ENCODE results near the gene CYP21A2.
"Not testable (repeated sequence)": the region's sequence is repeated elsewhere in the genome, so short reads cannot be mapped to it uniquely, and the experiment has no call there.

Gene CYP21A2

GRCh38 chr6:32056254-32056653 lies 18.0 kb downstream of the CYP21A2 start:
- no peak for DNase-seq

- no peak for DNase-seq
Measured at GRCh38 chr6:32057966-32058365, 19.8 kb downstream of the CYP21A2 start.

- no peak for DNase-seq
Measured at GRCh38 chr6:32058511-32058963, 20.3 kb downstream of the CYP21A2 start.

GRCh38 chr6:32060966-32061655 lies 22.9 kb downstream of the CYP21A2 start:
- no peak for DNase-seq

- no peak for DNase-seq
Measured at GRCh38 chr6:32064706-32065105, 26.5 kb downstream of the CYP21A2 start.

- not testable (repeated sequence) for DNase-seq
Measured at GRCh38 chr6:32067521-32067920, 29.3 kb downstream of the CYP21A2 start.

GRCh38 chr6:32068315-32068714 lies 30.1 kb downstream of the CYP21A2 start:
- DNase-seq = not testable (repeated sequence)

- DNase-seq = no peak
Measured at GRCh38 chr6:32068867-32069266, 30.7 kb downstream of the CYP21A2 start.

- no peak for DNase-seq
Measured at GRCh38 chr6:32069460-32069859, 31.2 kb downstream of the CYP21A2 start.

- DNase-seq = no peak
Measured at GRCh38 chr6:32069878-32070515, 31.8 kb downstream of the CYP21A2 start.

GRCh38 chr6:32070814-32071543 lies 32.8 kb downstream of the CYP21A2 start:
- no peak for DNase-seq

GRCh38 chr6:32073101-32073500 lies 34.9 kb downstream of the CYP21A2 start:
- DNase-seq = no peak

GRCh38 chr6:32073613-32074012 lies 35.4 kb downstream of the CYP21A2 start:
- DNase-seq = no peak

- no peak for DNase-seq
Measured at GRCh38 chr6:32074996-32075532, 36.8 kb downstream of the CYP21A2 start.

GRCh38 chr6:32075781-32076180 lies 37.6 kb downstream of the CYP21A2 start:
- no peak for DNase-seq

- DNase-seq = no peak
Measured at GRCh38 chr6:32076321-32076809, 38.1 kb downstream of the CYP21A2 start.

- no peak for DNase-seq
Measured at GRCh38 chr6:32079566-32080290, 41.5 kb downstream of the CYP21A2 start.

GRCh38 chr6:32081168-32081990 lies 43.2 kb downstream of the CYP21A2 start:
- DNase-seq = no peak

- no peak for DNase-seq
Measured at GRCh38 chr6:32082478-32082877, 44.3 kb downstream of the CYP21A2 start.

- DNase-seq = no peak
Measured at GRCh38 chr6:32082935-32083334, 44.7 kb downstream of the CYP21A2 start.

Data from suppressor macrophage treated with lipopolysaccharide for 1 hour (primary cell).